ENCODE results near the gene FGD5. TPM values are rescaled to one million over a fixed set of nuclear protein-coding genes. Genes with fewer than 3 reads are reported as not detected.

FGD5 gene
- total RNA-seq, 3 donors from 2014 or later (not counting 1 experiment from before 2014, with no cell fraction given), result not detected

- H3K36me3 ChIP-seq (ENCODE audit: control insufficient read depth, insufficient read depth, low read length), result no peaks in the 10 kb centered on the region
- peak in 1 of 2 donors; percentile 35 for DNase-seq
- Mint-ChIP-seq H3K4me3 (no peak overlapping the region), H3K27ac (no peak overlapping the region), H3K4me1 (peaks cover 12 to 13% of the 10 kb centered on the region in 2 donors), H3K27me3 (ENCODE audit: low read depth in 2 of 2) (peaks cover 26 to 29% of the 10 kb centered on the region in 2 donors), H3K36me3 (no peaks in the 10 kb centered on the region), H3K9me3 (no peaks in the 10 kb centered on the region)
- H3K4me3 ChIP-seq (ENCODE audit: low read length), result no peak overlapping the region
- H3K4me1 ChIP-seq (ENCODE audit: control insufficient read depth, insufficient read depth, low read length), result peaks cover 17% of the 10 kb centered on the region
- no peaks in the 10 kb centered on the region for H3K9me3 ChIP-seq (ENCODE audit: control insufficient read depth, insufficient read depth, low read length)
- no peaks in the 10 kb centered on the region for H3K27me3 ChIP-seq (ENCODE audit: control insufficient read depth, insufficient read depth, low read length)
- WGBS (ENCODE audit: insufficient coverage), result 57% methylated on average over 11 of the region's 11 CpGs
- no peak for ATAC-seq
- TF ChIP-seq CTCF (IDR thresholded peaks at IDR 0.05), result no peak
- intact Hi-C loops (cut with micrococcal nuclease), result no loop called here
- no peak overlapping the region for H3K27ac ChIP-seq (ENCODE audit: low read length)
These were observed 65.9 kb downstream of the FGD5 start for GRCh38 chr3:14884665-14885064.

- Histone ChIP-seq H3K4me1 (ENCODE audit: control insufficient read depth, insufficient read depth, low read length) (peaks cover 17% of the 10 kb centered on the region), H3K9me3 (ENCODE audit: control insufficient read depth, insufficient read depth, low read length) (no peaks in the 10 kb centered on the region), H3K27ac (ENCODE audit: low read length) (no peak overlapping the region), H3K27me3 (ENCODE audit: control insufficient read depth, insufficient read depth, low read length) (no peaks in the 10 kb centered on the region), H3K4me3 (ENCODE audit: low read length) (no peak overlapping the region), H3K36me3 (ENCODE audit: control insufficient read depth, insufficient read depth, low read length) (no peaks in the 10 kb centered on the region)
- TF ChIP-seq CTCF (IDR thresholded peaks at IDR 0.05), result no peak
- peaks cover 12 to 13% of the 10 kb centered on the region in 2 donors for H3K4me1 Mint-ChIP-seq
- no peak overlapping the region for H3K4me3 Mint-ChIP-seq
- no peak overlapping the region for H3K27ac Mint-ChIP-seq
- H3K27me3 Mint-ChIP-seq (ENCODE audit: low read depth in 2 of 2), result peaks cover 26 to 35% of the 10 kb centered on the region in 2 donors
- DNase-seq (peak in 1 of 2 donors; percentile 39), ATAC-seq (no peak)
- intact Hi-C loops (cut with micrococcal nuclease), result no loop called here
- H3K9me3 Mint-ChIP-seq, result no peaks in the 10 kb centered on the region
- 43% methylated on average over 12 of the region's 13 CpGs for WGBS (ENCODE audit: insufficient coverage)
- no peaks in the 10 kb centered on the region for H3K36me3 Mint-ChIP-seq
These were observed 66.5 kb downstream of the FGD5 start for GRCh38 chr3:14885307-14885706.

GRCh38 chr3:14886101-14886500 lies 67.3 kb downstream of the FGD5 start:
- intact Hi-C loops (cut with micrococcal nuclease), result no loop called here
- Mint-ChIP-seq H3K9me3 (no peaks in the 10 kb centered on the region), H3K4me3 (no peak overlapping the region), H3K36me3 (no peaks in the 10 kb centered on the region), H3K27ac (no peak overlapping the region), H3K27me3 (ENCODE audit: low read depth in 2 of 2) (peaks cover 21 to 43% of the 10 kb centered on the region in 2 donors), H3K4me1 (peaks cover 6 to 13% of the 10 kb centered on the region in 2 donors)
- ATAC-seq (no peak), DNase-seq (no peak)
- Histone ChIP-seq H3K27ac (ENCODE audit: low read length) (no peak overlapping the region), H3K27me3 (ENCODE audit: control insufficient read depth, insufficient read depth, low read length) (no peaks in the 10 kb centered on the region), H3K4me3 (ENCODE audit: low read length) (no peak overlapping the region), H3K36me3 (ENCODE audit: control insufficient read depth, insufficient read depth, low read length) (no peaks in the 10 kb centered on the region), H3K4me1 (ENCODE audit: control insufficient read depth, insufficient read depth, low read length) (peaks cover 13% of the 10 kb centered on the region), H3K9me3 (ENCODE audit: control insufficient read depth, insufficient read depth, low read length) (no peaks in the 10 kb centered on the region)
- 91% methylated on average over 3 of the region's 3 CpGs for WGBS (ENCODE audit: insufficient coverage)
- no peak for TF ChIP-seq CTCF (IDR thresholded peaks at IDR 0.05)

- H3K27ac Mint-ChIP-seq, result no peak overlapping the region
- WGBS (ENCODE audit: insufficient coverage), result 92% methylated on average over 7 of the region's 7 CpGs
- H3K27ac ChIP-seq (ENCODE audit: low read length), result no peak overlapping the region
These were observed 70.4 kb downstream of the FGD5 start for GRCh38 chr3:14889205-14889604.

More at GRCh38 chr3:14889205-14889604, 70.4 kb downstream of the FGD5 start:
- ATAC-seq (no peak), DNase-seq (no peak)
- H3K9me3 ChIP-seq (ENCODE audit: control insufficient read depth, insufficient read depth, low read length), result no peaks in the 10 kb centered on the region
- no peak for TF ChIP-seq CTCF (IDR thresholded peaks at IDR 0.05)
- intact Hi-C loops (cut with micrococcal nuclease), result no loop called here
- no peaks in the 10 kb centered on the region for H3K27me3 ChIP-seq (ENCODE audit: control insufficient read depth, insufficient read depth, low read length)
- H3K4me1 Mint-ChIP-seq, result peaks cover 5 to 13% of the 10 kb centered on the region in 2 donors
- H3K9me3 Mint-ChIP-seq, result no peaks in the 10 kb centered on the region
- peaks cover 10% of the 10 kb centered on the region for H3K4me1 ChIP-seq (ENCODE audit: control insufficient read depth, insufficient read depth, low read length)
- peaks cover 19 to 48% of the 10 kb centered on the region in 2 donors for H3K27me3 Mint-ChIP-seq (ENCODE audit: low read depth in 2 of 2)
- H3K4me3 ChIP-seq (ENCODE audit: low read length), result no peak overlapping the region
- no peaks in the 10 kb centered on the region for H3K36me3 Mint-ChIP-seq
- no peaks in the 10 kb centered on the region for H3K36me3 ChIP-seq (ENCODE audit: control insufficient read depth, insufficient read depth, low read length)
- H3K4me3 Mint-ChIP-seq, result no peak overlapping the region

Data from natural killer cell (primary cell).